HCT116 (cell line): ENCODE results near the gene TPK1. TPM values are rescaled to one million over a fixed set of nuclear protein-coding genes. Genes with fewer than 3 reads are reported as not detected.

Experiments used
- ATAC-seq: fragments of 200-7000 bp; cut with Tn5 transposase; 2 replicates; pipeline ENCODE4 v1.9.1; 2020; ENCODE audit warnings: mild to moderate bottlenecking, moderate library complexity
- BruUV-seq: library from RNA; stranded (reverse); fragments of 400-500 nt; replicated peaks from 2 replicates; lab custom pipeline; 2021; lab: Mats Ljungman, UMichigan
- CTCF ChIA-PET: fragments of 300-600 bp; sonication (Branson Sonifier 250); formaldehyde crosslinking; loops from one replicate; lab custom pipeline; 2021; ENCODE audit warnings: antibody characterized with exemption; lab: Charles Lee
- POLR2A ChIA-PET: fragments of 300-600, 350-600 bp; sonication (Branson Sonifier 250); formaldehyde crosslinking; loops from one replicate; lab custom pipeline; 2021; ENCODE audit warnings: antibody characterized with exemption; lab: Charles Lee
- RAD21 ChIA-PET, 2 experiments: fragments of 300-600 bp; sonication (Branson Sonifier 250); formaldehyde crosslinking; loops; one replicate each; lab custom pipeline; 2023; ENCODE audit warnings: low total read pairs in 2 of 2; ENCODE audit not compliant: uncharacterized antibody in 2 of 2, unreplicated experiment in 2 of 2, low non-redundant PET in 1 of 2; lab: Charles Lee
- DNase-seq: peaks from one replicate; pipeline ENCODE4 v3.0.0-alpha.2; 2010; ENCODE audit warnings: low read depth, low spot score
- H2AFZ ChIP-seq: fragments of 200-600 bp; shearing (Covaris generic), sonication (generic); 2 replicates; pipeline ENCODE4 v1.6.1; 2017; ENCODE audit warnings: low read depth, mixed run types, mixed read lengths, antibody characterized with exemption, low read length; ENCODE audit not compliant: poor library complexity, severe bottlenecking
- H3K27ac ChIP-seq: 2 replicates; pipeline ENCODE4 v1.5.1; 2012; ENCODE audit warnings: low read depth, low read length
- H3K27me3 ChIP-seq: fragments of 200-600 bp; sonication (generic); 2 replicates; pipeline ENCODE4 v1.6.1; 2016; ENCODE audit warnings: mixed run types, low read length, mixed read lengths; ENCODE audit not compliant: insufficient read depth
- H3K36me3 ChIP-seq, 2 experiments: fragments of 200-500 bp in 1 of 2; fragments of 200-600 bp in 1 of 2; sonication (Bioruptor generic) in 1 of 2; sonication (generic) in 1 of 2; 2 replicates each; pipeline versions ENCODE4 v1.5.1 to v1.6.1; 2014 to 2016; ENCODE audit warnings: low read length in 2 of 2, inconsistent platforms in 1 of 2, mixed read lengths in 1 of 2, mixed run types in 1 of 2; ENCODE audit not compliant: insufficient read depth in 2 of 2, control insufficient read depth in 1 of 2
- H3K4me1 ChIP-seq, 2 experiments: fragments of 200-600 bp in 1 of 2; sonication (generic) in 1 of 2; 2 replicates each; pipeline versions ENCODE4 v1.5.1 to v1.6.1; 2012 to 2017; ENCODE audit warnings: low read length in 2 of 2, inconsistent platforms in 1 of 2, mild to moderate bottlenecking in 1 of 2, mixed read lengths in 1 of 2, mixed run types in 1 of 2, moderate library complexity in 1 of 2; ENCODE audit not compliant: insufficient read depth in 2 of 2, control insufficient read depth in 1 of 2
- H3K4me2 ChIP-seq: fragments of 200-600 bp; sonication (generic); 2 replicates; pipeline ENCODE4 v1.6.1; 2017; ENCODE audit warnings: mixed run types, low read length, mixed read lengths
- H3K4me3 ChIP-seq, 2 experiments: fragments of 200-600 bp in 1 of 2; sonication (generic) in 1 of 2; replicated peaks in 1 of 2; 2 replicates each; pipeline ENCODE4 v1.5.1; 2011 to 2016; ENCODE audit warnings: low read length in 2 of 2, control low read depth in 1 of 2, low read depth in 1 of 2, mild to moderate bottlenecking in 1 of 2, mixed read lengths in 1 of 2, mixed run types in 1 of 2
- H3K79me2 ChIP-seq: fragments of 200-600 bp; sonication (generic); 2 replicates; pipeline ENCODE4 v1.6.1; 2017; ENCODE audit warnings: mild to moderate bottlenecking, mixed run types, low read length, moderate library complexity, mixed read lengths; ENCODE audit not compliant: insufficient read depth
- H3K9ac ChIP-seq: fragments of 200-600 bp; sonication (generic); 2 replicates; pipeline ENCODE4 v1.6.1; 2016; ENCODE audit warnings: low read length, mixed read lengths
- H3K9me2 ChIP-seq: fragments of 200-600 bp; sonication (generic), shearing (Covaris generic); 2 replicates; pipeline ENCODE4 v1.6.1; 2017; ENCODE audit warnings: mixed run types, mild to moderate bottlenecking, moderate library complexity; ENCODE audit not compliant: insufficient read depth
- H3K9me3 ChIP-seq, 2 experiments: fragments of 200-500 bp in 1 of 2; fragments of 200-600 bp in 1 of 2; sonication (Bioruptor generic) in 1 of 2; sonication (generic) in 1 of 2; 2 replicates each; pipeline ENCODE4 v1.6.1; 2014 to 2017; ENCODE audit warnings: low read length in 2 of 2, mixed read lengths in 2 of 2, inconsistent platforms in 1 of 2, low read depth in 1 of 2, mild to moderate bottlenecking in 1 of 2, mixed run types in 1 of 2, moderate library complexity in 1 of 2; ENCODE audit not compliant: control insufficient read depth in 1 of 2, insufficient read depth in 1 of 2
- H4K20me1 ChIP-seq: fragments of 200-600 bp; sonication (generic), shearing (Covaris generic); 2 replicates; pipeline ENCODE4 v1.6.1; 2017; ENCODE audit warnings: mixed run types, mild to moderate bottlenecking, moderate library complexity; ENCODE audit not compliant: insufficient read depth
- CEBPB ChIP-seq: IDR thresholded peaks from 2 replicates; pipeline ENCODE4 v1.6.1; 2012; ENCODE audit warnings: low read depth
- CTCF ChIP-seq, 3 experiments: fragments of 200-600 bp in 1 of 3; sonication (generic) in 1 of 3; IDR thresholded peaks in 2 of 3; conservative IDR thresholded peaks in 1 of 3; 2 replicates each; pipeline ENCODE4 v1.5.1; 2012 to 2017; ENCODE audit warnings: low read depth in 2 of 3, low read length in 2 of 3, antibody characterized with exemption in 1 of 3, borderline replicate concordance in 1 of 3, control low read depth in 1 of 3, mild to moderate bottlenecking in 1 of 3, mixed read lengths in 1 of 3, mixed run types in 1 of 3, moderate library complexity in 1 of 3; ENCODE audit not compliant: insufficient read depth in 1 of 3
- EGR1 ChIP-seq: IDR thresholded peaks from 2 replicates; pipeline ENCODE4 v1.6.1; 2012; ENCODE audit warnings: low read depth
- ELF1 ChIP-seq: IDR thresholded peaks from 2 replicates; pipeline ENCODE4 v1.6.1; 2012; ENCODE audit warnings: low read depth, borderline replicate concordance
- EZH2 ChIP-seq: fragments of 200-600 bp; sonication (generic); IDR thresholded peaks from 2 replicates; pipeline ENCODE4 v1.6.1; 2017; ENCODE audit warnings: antibody characterized with exemption, mixed run types
- FOSL1 ChIP-seq: IDR thresholded peaks from 2 replicates; pipeline ENCODE4 v1.6.1; 2012; ENCODE audit warnings: low read depth
- POLR2AphosphoS5 ChIP-seq: IDR thresholded peaks from 2 replicates; pipeline ENCODE4 v1.6.1; 2011; ENCODE audit warnings: mild to moderate bottlenecking, low read depth, low read length, moderate library complexity
- TCF7L2 ChIP-seq: IDR thresholded peaks from 2 replicates; pipeline ENCODE4 v1.7.0; 2011; ENCODE audit warnings: borderline replicate concordance, inconsistent platforms; ENCODE audit not compliant: insufficient read depth, insufficient read length; ENCODE audit errors: extremely low read depth
- ZBTB33 ChIP-seq: IDR thresholded peaks from 2 replicates; pipeline ENCODE4 v1.6.1; 2011; ENCODE audit warnings: mild to moderate bottlenecking, low read length, moderate library complexity; ENCODE audit not compliant: insufficient replicate concordance; ENCODE audit errors: extremely low read depth
- intact Hi-C: fragments of 100-400 bp; cut with micrococcal nuclease; formaldehyde crosslinking; loops from 2 replicates; pipeline ENCODE4 v1.10.0; 2022
- total RNA-seq: library from RNA; stranded (reverse); gene quantifications from one replicate; pipeline ENCODE4 v1.2.1, GENCODE V29; 2021; ENCODE audit not compliant: unreplicated experiment
- TF ChIP-seq, protein P1 (sequence below): IDR thresholded peaks from 2 replicates; pipeline ENCODE4 v1.6.1; 2012; ENCODE audit warnings: low read depth

Gene TPK1
- total RNA-seq, 1 experiment from 2014 or later, result 5.4 TPM

DNA sequence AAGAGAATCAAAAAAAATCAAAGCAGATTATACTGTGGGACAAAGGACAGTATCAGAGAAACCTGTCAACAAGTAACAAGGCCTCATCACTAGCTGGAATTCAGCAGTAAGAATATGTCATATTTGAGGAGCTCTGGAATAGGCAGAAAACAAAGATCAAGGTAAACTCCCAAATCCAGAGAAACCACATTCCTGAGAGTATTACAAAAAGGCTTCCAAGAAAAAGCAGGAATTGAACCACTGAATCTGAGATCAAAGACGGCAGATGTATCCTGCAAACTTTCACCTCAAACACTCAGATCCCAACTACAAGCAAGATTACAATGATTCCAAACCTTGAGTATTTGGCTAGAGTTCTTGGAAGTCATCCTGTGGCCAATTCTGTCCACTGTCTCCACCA, 16.3 kb downstream of the TPK1 start:
- Histone ChIP-seq H3K4me3 (no peak overlapping the region), H3K27ac (no peak overlapping the region), H3K4me2 (no peak overlapping the region), H3K79me2 (no peaks in the 10 kb centered on the region), H3K4me1 (peaks cover 5 to 14% of the 10 kb centered on the region in 2 experiments; a peak in 3 of 4 replicates), H3K36me3 (no peaks in the 10 kb centered on the region), H3K27me3 (no peaks in the 10 kb centered on the region), H3K9me3 (no peaks in the 10 kb centered on the region), H2AFZ (no peak overlapping the region), H4K20me1 (no peaks in the 10 kb centered on the region), H3K9ac (no peak overlapping the region), H3K9me2 (no peaks in the 10 kb centered on the region)
- intact Hi-C loops, result no loop called here
- ChIA-PET POLR2A (no interaction called here), RAD21 (no interaction called here), CTCF (no interaction called here)
- TF ChIP-seq ZBTB33 (no peak), FOSL1 (no peak), CEBPB (no peak), EZH2 (no peak), TCF7L2 (no peak), CTCF (IDR thresholded peaks at IDR 0.05 in 2 of 3, conservative IDR thresholded peaks at IDR 0.05 in 1 of 3; ENCODE audit: borderline replicate concordance in 1 of 3, insufficient read depth in 1 of 3, low read depth in 2 of 3, low read length in 2 of 3) (no peak), POLR2AphosphoS5 (no peak), EGR1 (no peak), ELF1 (no peak)
- TF ChIP-seq, protein P1, sequence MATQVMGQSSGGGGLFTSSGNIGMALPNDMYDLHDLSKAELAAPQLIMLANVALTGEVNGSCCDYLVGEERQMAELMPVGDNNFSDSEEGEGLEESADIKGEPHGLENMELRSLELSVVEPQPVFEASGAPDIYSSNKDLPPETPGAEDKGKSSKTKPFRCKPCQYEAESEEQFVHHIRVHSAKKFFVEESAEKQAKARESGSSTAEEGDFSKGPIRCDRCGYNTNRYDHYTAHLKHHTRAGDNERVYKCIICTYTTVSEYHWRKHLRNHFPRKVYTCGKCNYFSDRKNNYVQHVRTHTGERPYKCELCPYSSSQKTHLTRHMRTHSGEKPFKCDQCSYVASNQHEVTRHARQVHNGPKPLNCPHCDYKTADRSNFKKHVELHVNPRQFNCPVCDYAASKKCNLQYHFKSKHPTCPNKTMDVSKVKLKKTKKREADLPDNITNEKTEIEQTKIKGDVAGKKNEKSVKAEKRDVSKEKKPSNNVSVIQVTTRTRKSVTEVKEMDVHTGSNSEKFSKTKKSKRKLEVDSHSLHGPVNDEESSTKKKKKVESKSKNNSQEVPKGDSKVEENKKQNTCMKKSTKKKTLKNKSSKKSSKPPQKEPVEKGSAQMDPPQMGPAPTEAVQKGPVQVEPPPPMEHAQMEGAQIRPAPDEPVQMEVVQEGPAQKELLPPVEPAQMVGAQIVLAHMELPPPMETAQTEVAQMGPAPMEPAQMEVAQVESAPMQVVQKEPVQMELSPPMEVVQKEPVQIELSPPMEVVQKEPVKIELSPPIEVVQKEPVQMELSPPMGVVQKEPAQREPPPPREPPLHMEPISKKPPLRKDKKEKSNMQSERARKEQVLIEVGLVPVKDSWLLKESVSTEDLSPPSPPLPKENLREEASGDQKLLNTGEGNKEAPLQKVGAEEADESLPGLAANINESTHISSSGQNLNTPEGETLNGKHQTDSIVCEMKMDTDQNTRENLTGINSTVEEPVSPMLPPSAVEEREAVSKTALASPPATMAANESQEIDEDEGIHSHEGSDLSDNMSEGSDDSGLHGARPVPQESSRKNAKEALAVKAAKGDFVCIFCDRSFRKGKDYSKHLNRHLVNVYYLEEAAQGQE, result no peak
- ATAC-seq (no peak), DNase-seq (no peak)
- no TSS peak for BruUV-seq
